ENCODE results near the gene NSUN2. TPM values are rescaled to one million over a fixed set of nuclear protein-coding genes. Genes with fewer than 3 reads are reported as not detected.
"Not testable (repeated sequence)": the region's sequence is repeated elsewhere in the genome, so short reads cannot be mapped to it uniquely, and the experiment has no call there.

The NSUN2 gene
- total and polyA plus RNA-seq, 2 donors (not counting 3 experiments of a cell fraction or from before 2014, with no cell fraction given), result 53.7 to 73.0 TPM

DNA sequence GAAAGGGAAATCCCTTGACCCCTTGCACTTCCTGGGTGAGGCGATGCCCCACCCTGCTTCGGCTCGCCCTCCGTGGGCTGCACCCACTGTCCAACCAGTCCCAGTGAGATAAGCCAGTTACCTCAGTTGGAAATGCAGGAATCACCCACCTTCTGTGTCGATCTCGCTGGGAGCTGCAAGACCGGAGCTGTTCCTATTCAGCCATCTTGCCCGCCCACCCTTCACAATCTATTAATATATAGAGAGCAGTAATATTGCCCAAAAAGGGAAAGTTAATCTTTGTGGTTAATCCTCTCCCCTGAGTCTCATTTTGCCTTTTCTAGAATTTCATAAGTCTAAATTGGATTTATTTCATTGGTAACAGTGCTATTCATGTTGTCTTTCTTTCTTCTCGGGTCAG, 16.8 kb upstream of the NSUN2 start:
- dilution Hi-C loops (cut with MboI; ENCODE audit: extremely low pct_ligation_motif_present, low sequenced_read_pairs), result loop anchor here (25.0 kb wide), 1 partner anchor 88 kb away; no protein-coding TSS in a partner anchor
- POLR2A ChIA-PET, result no interaction called here

DNA sequence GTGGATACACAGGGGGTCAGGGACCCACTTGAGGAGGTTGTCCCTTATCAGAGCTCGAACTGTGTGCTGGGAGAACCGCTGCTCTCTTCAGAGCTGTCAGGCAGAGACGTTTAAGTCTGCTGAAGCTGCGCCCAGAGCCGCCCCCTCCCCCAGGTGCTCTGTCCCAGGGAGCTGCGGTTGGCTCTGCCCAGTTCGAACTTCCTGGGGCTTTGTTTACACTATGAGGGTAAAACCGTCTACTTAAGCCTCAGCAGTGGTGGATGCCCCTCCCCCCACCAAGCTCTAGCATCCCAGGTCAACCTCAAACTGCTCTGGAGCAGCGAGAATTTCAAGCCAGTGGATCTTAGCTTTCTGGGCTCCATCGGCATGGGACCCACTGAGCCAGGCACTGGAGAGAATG, 16.3 kb upstream of the NSUN2 start:
- no peaks in the 10 kb centered on the region for H3K9me3 ChIP-seq (replicated peaks; ENCODE audit: control insufficient read depth, insufficient read depth, low read length)
- TF ChIP-seq POLR2A (IDR thresholded peaks at IDR 0.05; ENCODE audit: low read depth, low read length) (no peak), GATA2 (IDR thresholded peaks at IDR 0.05; ENCODE audit: insufficient read depth, insufficient read length, low read depth, low read length) (no peak), JUN (IDR thresholded peaks at IDR 0.05; ENCODE audit: borderline replicate concordance, insufficient read depth, insufficient read length, low read depth) (no peak), FOS (IDR thresholded peaks at IDR 0.05; ENCODE audit: borderline replicate concordance, insufficient read depth, low read length) (no peak)
- FAIRE-seq (no peak), DNase-seq (ENCODE audit: low read depth, low spot score) (no peak)
- no peaks in the 10 kb centered on the region for H3K9me1 ChIP-seq (replicated peaks; ENCODE audit: control insufficient read depth, extremely low read depth, insufficient read depth, low read length)
- H3K4me1 ChIP-seq (ENCODE audit: control insufficient read depth, extremely low read depth, insufficient read depth, low read length), result no peaks in the 10 kb centered on the region
- ChIA-PET POLR2A (no interaction called here), CTCF (no interaction called here)
- H3K79me2 ChIP-seq (ENCODE audit: control insufficient read depth, insufficient read depth, low read length), result no peaks in the 10 kb centered on the region
- no peaks in the 10 kb centered on the region for H4K20me1 ChIP-seq (replicated peaks; ENCODE audit: control insufficient read depth, extremely low read depth, insufficient read depth, low read length)
- no peaks in the 10 kb centered on the region for H3K27me3 ChIP-seq (ENCODE audit: control insufficient read depth in 2 of 2, insufficient read depth in 2 of 2, low read length in 2 of 2)
- intact Hi-C loops (cut with micrococcal nuclease), result no loop called here
- H2AFZ ChIP-seq (ENCODE audit: low read depth, low read length), result no peak overlapping the region
- no TSS peak for BruUV-seq (replicated peaks)
- no peak overlapping the region for H3K9ac ChIP-seq (replicated peaks; ENCODE audit: extremely low read depth, insufficient read depth, low read length)
- H3K4me3 ChIP-seq (replicated peaks in 1 of 3; ENCODE audit: insufficient read depth in 1 of 3, low read depth in 1 of 3, low read length in 3 of 3), result no peak overlapping the region
- peaks cover 2% of the 10 kb centered on the region in 2 experiments for H3K36me3 ChIP-seq (ENCODE audit: control insufficient read depth in 2 of 2, extremely low read depth in 1 of 2, insufficient read depth in 2 of 2, low read length in 2 of 2)
- no peak overlapping the region for H3K27ac ChIP-seq (ENCODE audit: insufficient read depth, low read depth, low read length)
- no peak overlapping the region for H3K4me2 ChIP-seq (ENCODE audit: insufficient read depth, low read length)
- dilution Hi-C loops (cut with MboI; ENCODE audit: extremely low pct_ligation_motif_present, low sequenced_read_pairs), result loop anchor here (25.0 kb wide), 1 partner anchor 88 kb away; no protein-coding TSS in a partner anchor

More for the DNA sequence above, 16.8 kb upstream of the NSUN2 start:
- H3K79me2 ChIP-seq (ENCODE audit: control insufficient read depth, insufficient read depth, low read length), result no peaks in the 10 kb centered on the region
- CTCF ChIA-PET, result no interaction called here
- intact Hi-C loops (cut with micrococcal nuclease), result no loop called here
- no peak overlapping the region for H3K27ac ChIP-seq (ENCODE audit: insufficient read depth, low read depth, low read length)
- no peak overlapping the region for H3K4me2 ChIP-seq (ENCODE audit: insufficient read depth, low read length)
- H3K36me3 ChIP-seq (ENCODE audit: control insufficient read depth in 2 of 2, extremely low read depth in 1 of 2, insufficient read depth in 2 of 2, low read length in 2 of 2), result peaks cover under 1 to 2% of the 10 kb centered on the region in 2 experiments
- DNase-seq (ENCODE audit: low read depth, low spot score) (no peak), FAIRE-seq (no peak)
- H3K4me3 ChIP-seq (replicated peaks in 1 of 3; ENCODE audit: insufficient read depth in 1 of 3, low read depth in 1 of 3, low read length in 3 of 3), result no peak overlapping the region
- no peak for TF ChIP-seq POLR2AphosphoS5 (IDR thresholded peaks at IDR 0.05; ENCODE audit: insufficient read depth, low read depth, low read length)
- TF ChIP-seq JUN (IDR thresholded peaks at IDR 0.05; ENCODE audit: borderline replicate concordance, insufficient read depth, insufficient read length, low read depth), result no peak
- H4K20me1 ChIP-seq (replicated peaks; ENCODE audit: control insufficient read depth, extremely low read depth, insufficient read depth, low read length), result no peaks in the 10 kb centered on the region
- no peaks in the 10 kb centered on the region for H3K4me1 ChIP-seq (ENCODE audit: control insufficient read depth, extremely low read depth, insufficient read depth, low read length)
- no peak overlapping the region for H3K9ac ChIP-seq (replicated peaks; ENCODE audit: extremely low read depth, insufficient read depth, low read length)
- no TSS peak for BruUV-seq (replicated peaks)
- H3K9me1 ChIP-seq (replicated peaks; ENCODE audit: control insufficient read depth, extremely low read depth, insufficient read depth, low read length), result no peaks in the 10 kb centered on the region
- H3K27me3 ChIP-seq (ENCODE audit: control insufficient read depth in 2 of 2, insufficient read depth in 2 of 2, low read length in 2 of 2), result no peaks in the 10 kb centered on the region
- no peak overlapping the region for H2AFZ ChIP-seq (ENCODE audit: low read depth, low read length)
- H3K9me3 ChIP-seq (replicated peaks; ENCODE audit: control insufficient read depth, insufficient read depth, low read length), result no peaks in the 10 kb centered on the region

DNA sequence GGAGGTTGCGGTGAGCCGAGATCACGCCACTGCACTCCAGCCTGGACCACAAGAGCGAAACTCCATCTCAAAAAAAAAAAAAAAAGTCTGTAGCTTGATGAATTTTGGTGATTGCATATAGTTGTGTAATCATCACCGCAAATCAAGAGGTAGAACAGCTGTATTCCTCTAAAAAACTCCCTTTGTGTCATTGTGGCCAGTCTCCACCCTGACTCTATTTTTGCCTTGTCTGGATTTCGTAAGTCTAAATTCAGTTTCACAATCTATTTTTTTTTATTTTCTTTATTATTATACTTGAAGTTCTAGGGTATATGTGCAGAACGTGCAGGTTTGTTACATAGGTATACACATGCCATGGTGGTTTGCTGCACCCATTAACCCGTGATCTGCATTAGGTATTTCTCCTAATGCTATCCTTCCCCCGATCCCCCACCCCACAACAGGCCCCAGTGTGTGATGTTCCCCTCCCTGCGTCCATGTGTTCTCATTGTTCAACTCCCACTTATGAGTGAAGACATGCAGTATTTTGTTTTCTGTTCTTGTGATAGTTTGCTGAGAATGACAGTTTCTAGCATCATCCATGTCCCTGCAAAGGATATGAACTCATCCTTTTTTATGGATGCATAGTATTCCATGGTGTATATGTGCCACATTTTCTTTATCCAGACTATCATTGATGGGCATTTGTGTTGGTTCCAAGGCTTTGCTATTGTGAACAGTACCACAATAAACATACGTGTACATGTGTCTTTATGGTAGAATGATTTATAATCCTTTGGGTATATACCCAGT, 12.9 kb upstream of the NSUN2 start:
- dilution Hi-C loops (cut with MboI; ENCODE audit: extremely low pct_ligation_motif_present, low sequenced_read_pairs), result loop anchor here (25.0 kb wide), 1 partner anchor 92 kb away; no protein-coding TSS in a partner anchor
- H3K27me3 ChIP-seq (ENCODE audit: control insufficient read depth in 2 of 2, insufficient read depth in 2 of 2, low read length in 2 of 2); DNase-seq (ENCODE audit: low read depth, low spot score); H3K4me2 ChIP-seq (ENCODE audit: insufficient read depth, low read length); H3K9ac ChIP-seq (replicated peaks; ENCODE audit: extremely low read depth, insufficient read depth, low read length); H3K4me1 ChIP-seq (ENCODE audit: control insufficient read depth, extremely low read depth, insufficient read depth, low read length); BruUV-seq (replicated peaks); H3K27ac ChIP-seq (ENCODE audit: insufficient read depth, low read depth, low read length); H3K4me3 ChIP-seq (replicated peaks in 1 of 3; ENCODE audit: insufficient read depth in 1 of 3, low read depth in 1 of 3, low read length in 3 of 3); FAIRE-seq; H4K20me1 ChIP-seq (replicated peaks; ENCODE audit: control insufficient read depth, extremely low read depth, insufficient read depth, low read length); H3K9me3 ChIP-seq (replicated peaks; ENCODE audit: control insufficient read depth, insufficient read depth, low read length); H2AFZ ChIP-seq (ENCODE audit: low read depth, low read length); POLR2A ChIA-PET; CTCF ChIA-PET; H3K9me1 ChIP-seq (replicated peaks; ENCODE audit: control insufficient read depth, extremely low read depth, insufficient read depth, low read length); H3K79me2 ChIP-seq (ENCODE audit: control insufficient read depth, insufficient read depth, low read length); H3K36me3 ChIP-seq (ENCODE audit: control insufficient read depth in 2 of 2, extremely low read depth in 1 of 2, insufficient read depth in 2 of 2, low read length in 2 of 2); intact Hi-C loops (cut with micrococcal nuclease): not testable (repeated sequence)
